Vagina (tissue), 2 donors: ENCODE results near the gene MACROD2.
A peak's percentile ranks its signal among the peaks of the same experiment; 100 is the strongest.

Source experiments
- POLR2A ChIP-seq, 2 donors: fragments of 450-650 bp; IDR thresholded peaks; one replicate each; pipeline ENCODE4 v1.6.1; 2017; ENCODE audit warnings: antibody characterized with exemption in 2 of 2, mild to moderate bottlenecking in 2 of 2, moderate library complexity in 2 of 2
- TF ChIP-seq, protein P1 (sequence below), 3 experiments: fragments of 450-650 bp in 2 of 3; fragments of 200-600 bp in 1 of 3; sonication (generic) in 1 of 3; IDR thresholded peaks; one replicate each; pipeline ENCODE4 v1.5.1; 2017 to 2019; ENCODE audit warnings: antibody characterized with exemption in 3 of 3, mild to moderate bottlenecking in 2 of 3, moderate library complexity in 2 of 3

DNA sequence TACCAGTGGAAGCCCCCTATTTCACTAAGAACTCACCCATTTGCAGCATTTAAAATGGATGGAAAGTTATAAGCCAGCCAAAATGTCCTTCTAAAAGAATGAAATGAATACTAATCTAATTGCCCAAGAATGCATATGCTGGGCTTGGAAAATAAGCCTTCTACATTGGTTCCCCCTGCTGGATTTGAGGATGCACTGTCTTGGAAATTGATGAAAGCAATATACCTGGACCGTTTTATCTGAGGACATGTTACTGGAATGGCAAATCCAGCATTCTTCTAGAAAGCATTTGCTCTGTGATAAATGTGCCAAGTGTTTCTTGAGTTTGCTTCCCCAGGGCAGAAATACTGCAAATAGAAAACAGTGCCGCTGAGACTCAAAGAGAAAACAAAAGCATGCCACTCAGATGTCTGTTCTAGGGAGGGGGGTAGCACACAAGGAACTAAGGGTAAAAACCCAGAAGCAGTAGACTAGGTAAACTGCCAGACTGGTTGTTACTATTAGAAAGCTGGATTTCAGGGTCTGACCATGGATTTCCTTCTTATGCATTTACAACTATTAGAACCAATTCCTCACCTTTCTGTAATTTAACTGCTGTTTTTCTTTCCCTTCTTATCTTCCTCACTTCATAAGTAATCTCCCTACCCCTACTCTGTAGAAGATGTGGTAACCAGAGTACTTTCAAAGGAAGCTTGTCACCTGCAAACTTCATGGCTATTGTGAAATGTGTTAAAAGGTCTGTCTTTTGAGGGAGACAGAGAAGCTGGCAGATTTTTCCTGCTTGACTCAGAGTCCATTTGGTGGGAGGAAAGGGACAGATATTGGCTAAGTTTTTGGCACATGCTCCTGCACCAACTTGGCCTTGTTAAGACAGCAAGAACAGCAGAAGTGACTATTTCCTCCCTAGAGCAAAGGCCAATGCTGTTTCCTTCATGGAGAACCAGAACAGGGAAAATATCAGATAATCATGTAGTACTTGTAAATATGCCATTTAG lies 1935.3 kb downstream of the MACROD2 start:
- no peak for TF ChIP-seq POLR2A (IDR thresholded peaks at IDR 0.05)
- TF ChIP-seq, protein P1, sequence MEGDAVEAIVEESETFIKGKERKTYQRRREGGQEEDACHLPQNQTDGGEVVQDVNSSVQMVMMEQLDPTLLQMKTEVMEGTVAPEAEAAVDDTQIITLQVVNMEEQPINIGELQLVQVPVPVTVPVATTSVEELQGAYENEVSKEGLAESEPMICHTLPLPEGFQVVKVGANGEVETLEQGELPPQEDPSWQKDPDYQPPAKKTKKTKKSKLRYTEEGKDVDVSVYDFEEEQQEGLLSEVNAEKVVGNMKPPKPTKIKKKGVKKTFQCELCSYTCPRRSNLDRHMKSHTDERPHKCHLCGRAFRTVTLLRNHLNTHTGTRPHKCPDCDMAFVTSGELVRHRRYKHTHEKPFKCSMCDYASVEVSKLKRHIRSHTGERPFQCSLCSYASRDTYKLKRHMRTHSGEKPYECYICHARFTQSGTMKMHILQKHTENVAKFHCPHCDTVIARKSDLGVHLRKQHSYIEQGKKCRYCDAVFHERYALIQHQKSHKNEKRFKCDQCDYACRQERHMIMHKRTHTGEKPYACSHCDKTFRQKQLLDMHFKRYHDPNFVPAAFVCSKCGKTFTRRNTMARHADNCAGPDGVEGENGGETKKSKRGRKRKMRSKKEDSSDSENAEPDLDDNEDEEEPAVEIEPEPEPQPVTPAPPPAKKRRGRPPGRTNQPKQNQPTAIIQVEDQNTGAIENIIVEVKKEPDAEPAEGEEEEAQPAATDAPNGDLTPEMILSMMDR (IDR thresholded peaks at IDR 0.05) = peak in 2 of 3 experiments; percentile 27 to 31
